GM19372 (cell line): Measurements from ENCODE around the gene UBE2C.

ENCODE experiments used
- ATAC-seq: cut with Tn5 transposase; IDR thresholded peaks from one replicate; pipeline ENCODE4 v1.9.1; 2021; ENCODE audit warnings: mild to moderate bottlenecking, low read depth, moderate library complexity; ENCODE audit not compliant: unreplicated experiment

Gene UBE2C

DNA sequence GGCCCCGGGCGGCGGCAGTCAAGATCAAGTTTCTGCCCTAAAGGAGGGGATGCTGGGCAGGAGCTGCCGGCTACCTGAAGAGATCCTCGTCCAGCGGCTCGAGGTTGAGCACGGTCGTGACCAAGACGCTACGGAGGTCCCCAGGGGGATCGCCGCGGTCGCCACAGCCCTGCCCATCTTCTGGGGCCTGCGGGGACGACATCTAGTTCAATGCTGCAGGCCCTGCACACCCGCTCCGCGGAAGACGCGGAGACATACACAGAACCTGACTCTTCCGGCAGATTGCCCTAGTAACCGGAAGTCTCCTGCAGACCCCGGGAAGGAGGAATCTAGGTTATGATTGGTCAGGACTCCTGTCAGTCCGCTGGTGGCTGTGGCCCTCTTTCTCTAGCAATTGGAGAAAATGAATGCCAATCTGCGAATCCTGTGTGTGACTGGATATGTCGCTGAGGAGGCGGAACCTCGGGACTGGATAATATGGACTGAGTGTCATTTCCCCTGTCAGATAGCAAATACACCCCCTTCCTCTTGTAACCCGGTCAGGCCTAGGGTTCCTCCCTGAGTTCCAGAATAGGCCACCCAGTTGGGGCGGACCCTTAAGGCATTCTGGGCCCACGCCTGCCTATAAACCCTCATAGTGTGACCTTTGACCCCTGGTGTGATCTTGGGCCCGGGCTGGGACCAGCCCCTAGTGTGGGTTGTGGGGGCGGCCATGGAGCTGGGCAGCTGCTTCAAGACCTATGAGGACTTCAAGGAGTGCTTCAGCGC, 44.9 kb downstream of the UBE2C start, which contains the start of the genes ACOT8 and ZSWIM3:
ACOT8 (minus strand) TSS at position 279 of the 768 bp plus-strand sequence; CDS start at position 202, 77 bp downstream.
ZSWIM3 (plus strand) TSS at position 501 of the 768 bp plus-strand sequence; CDS start at position 713, 212 bp downstream.
- ATAC-seq, result peak; percentile 97

DNA sequence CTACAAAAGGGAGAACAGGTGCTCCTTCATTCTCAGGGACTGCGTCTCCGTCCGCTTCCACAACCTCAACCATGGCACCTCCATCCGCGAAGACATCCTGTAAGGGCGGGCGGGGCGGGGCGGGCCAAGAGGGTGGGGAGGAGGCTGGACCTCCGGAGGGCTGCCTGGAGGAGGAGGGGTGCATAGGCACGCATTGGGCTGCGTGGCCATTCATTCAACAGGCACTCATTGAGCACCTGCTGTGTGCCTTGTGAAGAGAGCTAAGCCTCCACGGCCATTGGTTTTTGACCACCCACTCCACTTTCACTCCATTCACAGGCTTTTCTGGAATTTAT, 45.4 kb downstream of the UBE2C start:
- peak; percentile 16 for ATAC-seq

DNA sequence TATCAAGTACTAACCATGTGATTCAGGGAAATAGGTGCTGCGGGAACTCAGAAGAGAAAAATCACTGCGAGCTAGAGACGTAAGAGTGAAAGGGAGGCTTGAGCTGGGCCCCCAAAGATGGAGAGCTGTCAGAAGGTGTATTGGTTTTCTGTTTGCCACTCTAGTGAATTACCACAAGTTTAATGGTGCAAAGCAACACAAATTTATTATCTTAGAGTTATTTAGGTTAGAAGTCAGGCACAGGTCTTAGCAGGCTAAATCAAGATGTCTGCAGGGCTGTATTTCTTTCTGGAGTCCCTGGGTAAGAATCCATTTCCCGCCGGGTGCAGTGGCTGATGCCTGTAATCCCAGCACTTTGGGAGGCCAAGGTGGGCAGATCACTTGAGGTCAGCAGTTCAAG, 47.5 kb downstream of the UBE2C start:
- ATAC-seq, result no peak

- ATAC-seq, result no peak
Observed at GRCh38 chr20:45860560-45861220, 48.2 kb downstream of the UBE2C start.

- no peak for ATAC-seq
Observed at GRCh38 chr20:45861221-45862075, 49.0 kb downstream of the UBE2C start.

GRCh38 chr20:45863543-45864470, 51.4 kb downstream of the UBE2C start:
- ATAC-seq, result no peak

GRCh38 chr20:45866454-45866853, 54.0 kb downstream of the UBE2C start:
- ATAC-seq, result no peak
